OCI-LY7 (cell line): ENCODE data around the gene RBBP8. TPM values are rescaled to one million over a fixed set of nuclear protein-coding genes. Genes with fewer than 3 reads are reported as not detected.

Source experiments
- BruUV-seq: library from RNA; stranded (reverse); fragments of 400-500 nt; replicated peaks from 2 replicates; lab custom pipeline; 2021; lab: Mats Ljungman, UMichigan
- CTCF ChIA-PET: fragments of 300-600 bp; sonication (Branson Sonifier 250); formaldehyde crosslinking; loops from one replicate; lab custom pipeline; 2022; ENCODE audit warnings: antibody characterized with exemption; ENCODE audit not compliant: unreplicated experiment; lab: Charles Lee
- POLR2A ChIA-PET: fragments of 300-600 bp; sonication (Branson Sonifier 250); formaldehyde crosslinking; loops from one replicate; lab custom pipeline; 2022; ENCODE audit warnings: antibody characterized with exemption; lab: Charles Lee
- DNase-seq: peaks from one replicate; pipeline ENCODE4 v3.0.0-alpha.2; 2015; ENCODE audit warnings: low spot score
- H2AFZ ChIP-seq: fragments of 200-600 bp; sonication (generic), shearing (Covaris generic); 2 replicates; pipeline ENCODE4 v1.6.1; 2014; ENCODE audit warnings: mild to moderate bottlenecking, antibody characterized with exemption, low read length, moderate library complexity
- H3K27ac ChIP-seq: fragments of 200-600 bp; sonication (generic); 2 replicates; pipeline ENCODE4 v1.5.1; 2014; ENCODE audit warnings: mixed run types, low read depth, mild to moderate bottlenecking, moderate library complexity, low read length, inconsistent platforms; ENCODE audit not compliant: poor library complexity, severe bottlenecking
- H3K36me3 ChIP-seq: fragments of 200-600 bp; sonication (generic); 2 replicates; pipeline ENCODE4 v1.6.1; 2014; ENCODE audit warnings: mild to moderate bottlenecking, antibody characterized with exemption, low read length, moderate library complexity, mixed read lengths; ENCODE audit not compliant: insufficient read depth
- H3K4me1 ChIP-seq: fragments of 200-600 bp; sonication (generic); 2 replicates; pipeline ENCODE4 v1.5.1; 2014; ENCODE audit warnings: mild to moderate bottlenecking, low read length; ENCODE audit not compliant: insufficient read depth, poor library complexity, severe bottlenecking
- H3K4me2 ChIP-seq: fragments of 200-600 bp; sonication (generic); 2 replicates; pipeline ENCODE4 v1.6.1; 2014; ENCODE audit warnings: mild to moderate bottlenecking, low read length
- H3K4me3 ChIP-seq: fragments of 200-600 bp; sonication (generic); 2 replicates; pipeline ENCODE4 v1.5.1; 2014; ENCODE audit warnings: mild to moderate bottlenecking, low read depth, low read length; ENCODE audit not compliant: poor library complexity, severe bottlenecking
- H3K79me2 ChIP-seq: fragments of 200-600 bp; sonication (generic); 2 replicates; pipeline ENCODE4 v1.6.1; 2016; ENCODE audit warnings: low read depth, mild to moderate bottlenecking, low read length, moderate library complexity, mixed read lengths; ENCODE audit not compliant: insufficient read depth
- H3K9me2 ChIP-seq: fragments of 200-600 bp; sonication (generic); 2 replicates; pipeline ENCODE4 v1.6.1; 2016; ENCODE audit warnings: mild to moderate bottlenecking, low read length, mixed read lengths; ENCODE audit not compliant: insufficient read depth
- H3K9me3 ChIP-seq: fragments of 200-600 bp; sonication (generic); 2 replicates; pipeline ENCODE4 v1.6.1; 2014; ENCODE audit warnings: mild to moderate bottlenecking, mixed run types, low read length, mixed read lengths
- H4K20me1 ChIP-seq: fragments of 200-600 bp; sonication (generic); 2 replicates; pipeline ENCODE4 v1.6.1; 2014; ENCODE audit warnings: mild to moderate bottlenecking, antibody characterized with exemption, low read length, moderate library complexity, mixed read lengths; ENCODE audit not compliant: insufficient read depth
- EZH2phosphoT487 ChIP-seq: fragments of 200-600 bp; sonication (generic); IDR thresholded peaks from 2 replicates; pipeline ENCODE4 v1.6.1; 2018; ENCODE audit warnings: low read depth, borderline replicate concordance, mild to moderate bottlenecking, mixed run types, antibody characterized with exemption, low read length, moderate library complexity, mixed read lengths
- intact Hi-C: fragments of 100-400 bp; cut with micrococcal nuclease; formaldehyde crosslinking; loops from one replicate; pipeline ENCODE4 v1.10.0; 2022; ENCODE audit not compliant: unreplicated experiment
- total RNA-seq, 2 experiments: library from RNA; depleted of rRNA in 1 of 2; stranded (reverse); fragments of >200 nt in 1 of 2; shearing (Covaris generic) in 1 of 2; gene quantifications; 2 replicates each; pipeline ENCODE4 v1.2.3, GENCODE V29; 2014 to 2022
- TF ChIP-seq, protein P1 (sequence below): fragments of 200-600 bp; sonication (generic); conservative IDR thresholded peaks from 2 replicates; pipeline ENCODE4 v1.5.1; 2014; ENCODE audit warnings: mild to moderate bottlenecking, antibody characterized with exemption, low read length, moderate library complexity, mixed read lengths

Gene RBBP8
- total RNA-seq, 2 experiments from 2014 or later, result 51.0 to 86.0 TPM

DNA sequence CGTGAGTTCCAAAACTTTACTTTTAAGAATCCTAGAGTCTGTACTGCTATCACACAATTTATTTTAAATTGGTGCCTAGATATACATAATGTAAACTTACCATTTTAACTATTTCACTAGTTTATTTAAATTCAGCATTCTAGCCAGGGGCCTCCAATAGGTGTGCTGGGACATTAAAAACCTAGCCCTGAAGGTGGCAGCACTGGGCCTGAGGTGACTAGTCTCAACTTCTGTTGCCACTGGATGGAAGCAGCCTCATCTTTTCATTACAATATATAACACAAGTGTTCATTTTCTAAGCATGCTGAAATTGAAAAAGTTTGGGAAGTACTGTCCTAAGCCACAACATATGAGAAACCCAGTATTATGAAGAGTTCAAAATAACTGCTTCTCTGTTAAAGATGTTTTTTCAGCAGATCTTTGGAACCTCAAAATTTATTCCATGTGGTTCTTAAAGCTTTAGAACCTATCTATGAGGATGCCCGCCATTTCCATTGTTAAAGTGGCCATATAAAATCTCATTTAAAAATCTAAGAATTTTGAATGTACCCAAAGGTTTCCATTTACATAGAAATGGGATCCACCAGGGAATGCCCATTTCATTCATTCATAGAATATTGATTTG is 2.9 kb upstream of the RBBP8 start:
- H3K79me2 ChIP-seq, result peaks cover 27% of the 10 kb centered on the region
- no peak overlapping the region for H3K27ac ChIP-seq
- TF ChIP-seq, protein P1, sequence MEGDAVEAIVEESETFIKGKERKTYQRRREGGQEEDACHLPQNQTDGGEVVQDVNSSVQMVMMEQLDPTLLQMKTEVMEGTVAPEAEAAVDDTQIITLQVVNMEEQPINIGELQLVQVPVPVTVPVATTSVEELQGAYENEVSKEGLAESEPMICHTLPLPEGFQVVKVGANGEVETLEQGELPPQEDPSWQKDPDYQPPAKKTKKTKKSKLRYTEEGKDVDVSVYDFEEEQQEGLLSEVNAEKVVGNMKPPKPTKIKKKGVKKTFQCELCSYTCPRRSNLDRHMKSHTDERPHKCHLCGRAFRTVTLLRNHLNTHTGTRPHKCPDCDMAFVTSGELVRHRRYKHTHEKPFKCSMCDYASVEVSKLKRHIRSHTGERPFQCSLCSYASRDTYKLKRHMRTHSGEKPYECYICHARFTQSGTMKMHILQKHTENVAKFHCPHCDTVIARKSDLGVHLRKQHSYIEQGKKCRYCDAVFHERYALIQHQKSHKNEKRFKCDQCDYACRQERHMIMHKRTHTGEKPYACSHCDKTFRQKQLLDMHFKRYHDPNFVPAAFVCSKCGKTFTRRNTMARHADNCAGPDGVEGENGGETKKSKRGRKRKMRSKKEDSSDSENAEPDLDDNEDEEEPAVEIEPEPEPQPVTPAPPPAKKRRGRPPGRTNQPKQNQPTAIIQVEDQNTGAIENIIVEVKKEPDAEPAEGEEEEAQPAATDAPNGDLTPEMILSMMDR, result peak; percentile 96
- no peak for TF ChIP-seq EZH2phosphoT487
- intact Hi-C loops, result loop anchor here (2.0 to 10.0 kb wide), 5 partner anchors 145 to 572 kb away; partner anchors contain the start of gene RMC1
- H4K20me1 ChIP-seq, result peaks cover 2% of the 10 kb centered on the region; the same call in 1 of the 2 replicates
- H3K4me1 ChIP-seq, result peaks cover 22% of the 10 kb centered on the region
- H3K9me2 ChIP-seq, result no peaks in the 10 kb centered on the region
- no peaks in the 10 kb centered on the region for H3K9me3 ChIP-seq
- no peak overlapping the region for H3K4me3 ChIP-seq
- POLR2A ChIA-PET, result interaction anchor here (0.7 to 1.3 kb wide), 3 partner anchors 10 to 48 kb away, joined by 3 to 4 read pairs (median 4); no protein-coding TSS in a partner anchor
- CTCF ChIA-PET, result no interaction called here
- DNase-seq, result peak; percentile 85
- peak overlapping the region; percentile 46; the same call in 1 of the 2 replicates for H2AFZ ChIP-seq
- peak overlapping the region; percentile 25; the same call in 1 of the 2 replicates for H3K4me2 ChIP-seq
- H3K36me3 ChIP-seq, result no peaks in the 10 kb centered on the region; the same call in 1 of the 2 replicates
- BruUV-seq, result no TSS peak

DNA sequence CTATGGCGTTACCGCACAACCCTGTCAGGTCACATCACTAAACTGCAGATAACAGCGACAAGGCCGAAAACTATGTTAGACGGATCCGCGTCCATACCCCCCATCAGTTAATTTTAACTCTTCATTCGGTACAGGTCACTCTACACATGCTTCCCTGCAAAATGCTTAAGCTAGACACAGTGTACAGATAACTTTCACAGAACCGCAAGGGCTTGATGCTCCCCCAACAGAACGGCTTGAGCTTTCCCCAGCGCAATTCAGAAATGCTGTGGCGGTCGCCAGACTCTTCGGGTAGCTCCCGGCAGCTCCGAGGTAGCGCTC is 283 bp upstream of the RBBP8 start:
- TF ChIP-seq EZH2phosphoT487, result no peak
- TF ChIP-seq, protein P1, result peak; percentile 26; the same call in 1 of the 2 replicates
- Histone ChIP-seq H3K27ac (peak overlapping the region; percentile 88), H3K4me3 (peak overlapping the region; percentile 77), H3K79me2 (peaks cover 54% of the 10 kb centered on the region), H3K36me3 (peaks cover 19% of the 10 kb centered on the region), H3K9me3 (no peaks in the 10 kb centered on the region), H3K9me2 (no peaks in the 10 kb centered on the region), H3K4me2 (peak overlapping the region; percentile 93), H4K20me1 (peaks cover 15% of the 10 kb centered on the region; the same call in 1 of the 2 replicates), H2AFZ (peak overlapping the region; percentile 66; the same call in 1 of the 2 replicates), H3K4me1 (peaks cover 37% of the 10 kb centered on the region)
- no peak for DNase-seq
- intact Hi-C loops, result loop anchor here (1.0 to 10.0 kb wide), 6 partner anchors 50 to 653 kb away; partner anchors contain the start of genes NPC1 and RMC1
- no TSS peak for BruUV-seq
- POLR2A ChIA-PET, result interaction anchor here (0.5 to 2.0 kb wide), 10 partner anchors 8 to 1008 kb away, joined by 3 to 10 read pairs (median 4); no protein-coding TSS in a partner anchor
- CTCF ChIA-PET, result interaction anchor here (0.6 to 1.0 kb wide), 2 partner anchors 9 to 55 kb away, joined by 3 read pairs; no protein-coding TSS in a partner anchor
